Stomach (tissue), 9 donors: ENCODE data around the gene SLC1A2. TPM values are rescaled to one million over a fixed set of nuclear protein-coding genes. Genes with fewer than 3 reads are reported as not detected.

Source experiments
- DNase-seq, 2 donors: peaks; one replicate each; pipeline versions ENCODE4 v3.0.0 to v3.0.0-alpha.2; 2013 to 2019
- H3K27ac ChIP-seq, 5 donors: fragments of 200-600 bp in 4 of 5; sonication (generic) in 4 of 5; one replicate each; pipeline ENCODE4 v1.5.1; 2013 to 2019; ENCODE audit warnings: mild to moderate bottlenecking in 1 of 5, moderate library complexity in 1 of 5
- H3K27me3 ChIP-seq, 3 donors: fragments of 200-600 bp; sonication (generic); one replicate each; pipeline ENCODE4 v1.5.1; 2017 to 2019; ENCODE audit warnings: mixed run types in 1 of 3
- H3K36me3 ChIP-seq, 4 donors: fragments of 200-600 bp; sonication (generic); 1 replicate in 3 of 4; 2 replicates in 1 of 4; pipeline ENCODE4 v1.5.1; 2016 to 2019
- H3K4me1 ChIP-seq, 4 donors: fragments of 200-600 bp; sonication (generic); one replicate each; pipeline ENCODE4 v1.5.1; 2016 to 2019
- H3K4me3 ChIP-seq, 4 donors: fragments of 200-600 bp; sonication (generic) in 3 of 4; one replicate each; pipeline ENCODE4 v1.5.1; 2016 to 2019; ENCODE audit warnings: mild to moderate bottlenecking in 1 of 4
- H3K9me3 ChIP-seq, 4 donors: fragments of 200-600 bp; sonication (generic); one replicate each; pipeline ENCODE4 v1.5.1; 2016 to 2019
- CTCF ChIP-seq, 7 experiments: fragments of 450-650 bp in 4 of 7; fragments of 200-600 bp in 3 of 7; sonication (generic) in 3 of 7; IDR thresholded peaks; one replicate each; pipeline ENCODE4 v1.5.1; 2016 to 2019; ENCODE audit warnings: antibody characterized with exemption in 7 of 7, control low read depth in 2 of 7, mild to moderate bottlenecking in 1 of 7
- EP300 ChIP-seq: sonication (generic); formaldehyde crosslinking; IDR thresholded peaks from one replicate; pipeline ENCODE4 v1.6.1; 2017; ENCODE audit warnings: antibody characterized with exemption
- POLR2A ChIP-seq, 4 donors: fragments of 450-650 bp; IDR thresholded peaks; one replicate each; pipeline ENCODE4 v1.6.1; 2016; ENCODE audit warnings: antibody characterized with exemption in 4 of 4, control low read depth in 2 of 4, mild to moderate bottlenecking in 1 of 4, moderate library complexity in 1 of 4
- POLR2AphosphoS5 ChIP-seq, 3 donors: sonication (generic); formaldehyde crosslinking; IDR thresholded peaks; one replicate each; pipeline ENCODE4 v1.6.1; 2016; ENCODE audit warnings: antibody characterized with exemption in 3 of 3
- WGBS, 5 donors: extraction: QIAGEN DNeasy Blood & Tissue Kit in 3 of 5; methylation state at CpG; one replicate each; pipeline versions ENCODE4 v1.1.5 to v1.1.7; 2013 to 2018; 5-methylcytosine and 5-hydroxymethylcytosine counted together
- intact Hi-C: fragments of 100-400 bp; cut with DNase I; formaldehyde crosslinking; loops from one replicate; pipeline ENCODE4 v1.15.1; 2023; ENCODE audit warnings: low total_unique reads
- polyA plus RNA-seq, 3 donors: library from polyadenylated mRNA; stranded (reverse); fragments of 200-250 nt; gene quantifications; one replicate each; pipeline ENCODE4 v1.2.3, GENCODE V29; 2013
- total RNA-seq, 5 donors: library from RNA; depleted of rRNA; stranded (reverse); fragments of >200 nt; gene quantifications; one replicate each; pipeline versions ENCODE4 v1.1.0 to v1.2.3, GENCODE V29; 2014 to 2016
- donor health status: healthy with polysubstance abuse.
- donor health status: Bipolar disorder and iron deficiency.
- donor health status: healthy.

Gene SLC1A2
- total and polyA plus RNA-seq, 8 donors = 1.3 to 13.4 (median 3.2) TPM; not detected in 1

GRCh38 chr11:35413598-35413997 is 5.8 kb downstream of the SLC1A2 start:
- intact Hi-C loops = no loop called here

GRCh38 chr11:35412285-35412684 is 7.1 kb downstream of the SLC1A2 start:
- no peaks in the 10 kb centered on the region for H3K36me3 ChIP-seq
- no peaks in the 10 kb centered on the region for H3K4me1 ChIP-seq
- no peak overlapping the region for H3K27ac ChIP-seq
- no peaks in the 10 kb centered on the region for H3K9me3 ChIP-seq
- intact Hi-C loops = no loop called here
- 62 to 79% (median 70%) methylated on average over 2 of the region's 2 CpGs for WGBS, 5 donors
- TF ChIP-seq CTCF (IDR thresholded peaks at IDR 0.05) (peak in 1 of 7 experiments; percentile 24), POLR2AphosphoS5 (IDR thresholded peaks at IDR 0.05) (no peak)
- H3K27me3 ChIP-seq = peaks cover 0 to 25% (median 0%) of the 10 kb centered on the region in 3 donors
- peak in 1 of 2 donors; percentile 32 for DNase-seq
- H3K4me3 ChIP-seq = no peak overlapping the region

More at GRCh38 chr11:35413598-35413997, 5.8 kb downstream of the SLC1A2 start:
- TF ChIP-seq POLR2AphosphoS5 (IDR thresholded peaks at IDR 0.05) (no peak), POLR2A (IDR thresholded peaks at IDR 0.05) (no peak)
- no peak overlapping the region for H3K4me3 ChIP-seq
- peaks cover 0 to 38% (median 13%) of the 10 kb centered on the region in 3 donors for H3K27me3 ChIP-seq
- H3K27ac ChIP-seq = no peak overlapping the region
- no peaks in the 10 kb centered on the region for H3K9me3 ChIP-seq
- no peaks in the 10 kb centered on the region for H3K36me3 ChIP-seq
- 76 to 89% (median 87%) methylated on average over 3 of the region's 3 CpGs for WGBS, 5 donors
- peaks cover 1 to 7% (median 5%) of the 10 kb centered on the region in 4 donors for H3K4me1 ChIP-seq
- no peak for DNase-seq

GRCh38 chr11:35407041-35407440 is 12.3 kb downstream of the SLC1A2 start:
- intact Hi-C loops = no loop called here
- no peak for TF ChIP-seq POLR2A (IDR thresholded peaks at IDR 0.05)
- no peak for TF ChIP-seq POLR2AphosphoS5 (IDR thresholded peaks at IDR 0.05)
- TF ChIP-seq EP300 = no peak
- no peak for TF ChIP-seq CTCF (IDR thresholded peaks at IDR 0.05)
- peaks cover 4 to 20% (median 13%) of the 10 kb centered on the region in 4 donors for H3K4me1 ChIP-seq
- 77 to 97% (median 93%) methylated on average over 1 of the region's 1 CpG for WGBS, 5 donors
- no peaks in the 10 kb centered on the region for H3K27me3 ChIP-seq
- H3K36me3 ChIP-seq = no peaks in the 10 kb centered on the region
- H3K4me3 ChIP-seq = no peak overlapping the region
- no peak overlapping the region for H3K27ac ChIP-seq
- DNase-seq = no peak
- H3K9me3 ChIP-seq = no peaks in the 10 kb centered on the region

- peak; percentile 68 to 74 for DNase-seq
- Histone ChIP-seq H3K27me3 (no peaks in the 10 kb centered on the region), H3K36me3 (no peaks in the 10 kb centered on the region), H3K4me1 (peaks cover 15 to 26% (median 17%) of the 10 kb centered on the region in 4 donors), H3K27ac (peak overlapping the region; percentile 44 to 77 (median 63)), H3K4me3 (peak overlapping the region in 1 of 4 donors; percentile 4), H3K9me3 (no peaks in the 10 kb centered on the region)
- intact Hi-C loops = no loop called here
- 21 to 55% (median 40%) methylated on average over 7 of the region's 7 CpGs for WGBS, 5 donors
- no peak for TF ChIP-seq POLR2A (IDR thresholded peaks at IDR 0.05)
- peak in 1 of 3 donors; percentile 19 for TF ChIP-seq POLR2AphosphoS5 (IDR thresholded peaks at IDR 0.05)
- peak in 4 of 7 experiments; percentile 14 to 72 (median 48) for TF ChIP-seq CTCF (IDR thresholded peaks at IDR 0.05)
- TF ChIP-seq EP300 = no peak
Observed at GRCh38 chr11:35404388-35404775, 15.0 kb downstream of the SLC1A2 start.

- intact Hi-C loops = no loop called here
Observed at GRCh38 chr11:35403765-35404387, 15.5 kb downstream of the SLC1A2 start.

More at GRCh38 chr11:35403765-35404387, 15.5 kb downstream of the SLC1A2 start:
- 27 to 59% (median 51%) methylated on average over 7 of the region's 7 CpGs for WGBS, 5 donors
- Histone ChIP-seq H3K4me1 (peaks cover 15 to 26% (median 17%) of the 10 kb centered on the region in 4 donors), H3K36me3 (no peaks in the 10 kb centered on the region), H3K27me3 (no peaks in the 10 kb centered on the region), H3K9me3 (no peaks in the 10 kb centered on the region), H3K27ac (peak overlapping the region; percentile 44 to 77 (median 63)), H3K4me3 (peak overlapping the region in 1 of 4 donors; percentile 4)
- TF ChIP-seq POLR2A (IDR thresholded peaks at IDR 0.05) = no peak
- no peak for TF ChIP-seq POLR2AphosphoS5 (IDR thresholded peaks at IDR 0.05)
- no peak for TF ChIP-seq EP300
- no peak for TF ChIP-seq CTCF (IDR thresholded peaks at IDR 0.05)
- peak in 1 of 2 donors; percentile 14 for DNase-seq
